HCT116 (cell line): Measurements from ENCODE around the gene CCBE1. TPM values are rescaled to one million over a fixed set of nuclear protein-coding genes. Genes with fewer than 3 reads are reported as not detected.

Experiments
- ATAC-seq: fragments of 200-7000 bp; cut with Tn5 transposase; 2 replicates; pipeline ENCODE4 v1.9.1; 2020; ENCODE audit warnings: mild to moderate bottlenecking, moderate library complexity
- BruUV-seq: library from RNA; stranded (reverse); fragments of 400-500 nt; replicated peaks from 2 replicates; lab custom pipeline; 2021; lab: Mats Ljungman, UMichigan
- CTCF ChIA-PET: fragments of 300-600 bp; sonication (Branson Sonifier 250); formaldehyde crosslinking; loops from one replicate; lab custom pipeline; 2021; ENCODE audit warnings: antibody characterized with exemption; lab: Charles Lee
- POLR2A ChIA-PET: fragments of 300-600, 350-600 bp; sonication (Branson Sonifier 250); formaldehyde crosslinking; loops from one replicate; lab custom pipeline; 2021; ENCODE audit warnings: antibody characterized with exemption; lab: Charles Lee
- RAD21 ChIA-PET, 2 experiments: fragments of 300-600 bp; sonication (Branson Sonifier 250); formaldehyde crosslinking; loops; one replicate each; lab custom pipeline; 2023; ENCODE audit warnings: low total read pairs in 2 of 2; ENCODE audit not compliant: uncharacterized antibody in 2 of 2, unreplicated experiment in 2 of 2, low non-redundant PET in 1 of 2; lab: Charles Lee
- DNase-seq: peaks from one replicate; pipeline ENCODE4 v3.0.0-alpha.2; 2010; ENCODE audit warnings: low read depth, low spot score
- H2AFZ ChIP-seq: fragments of 200-600 bp; shearing (Covaris generic), sonication (generic); 2 replicates; pipeline ENCODE4 v1.6.1; 2017; ENCODE audit warnings: low read depth, mixed run types, mixed read lengths, antibody characterized with exemption, low read length; ENCODE audit not compliant: poor library complexity, severe bottlenecking
- H3K27ac ChIP-seq: 2 replicates; pipeline ENCODE4 v1.5.1; 2012; ENCODE audit warnings: low read depth, low read length
- H3K27me3 ChIP-seq: fragments of 200-600 bp; sonication (generic); 2 replicates; pipeline ENCODE4 v1.6.1; 2016; ENCODE audit warnings: mixed run types, low read length, mixed read lengths; ENCODE audit not compliant: insufficient read depth
- H3K36me3 ChIP-seq, 2 experiments: fragments of 200-500 bp in 1 of 2; fragments of 200-600 bp in 1 of 2; sonication (Bioruptor generic) in 1 of 2; sonication (generic) in 1 of 2; 2 replicates each; pipeline versions ENCODE4 v1.5.1 to v1.6.1; 2014 to 2016; ENCODE audit warnings: low read length in 2 of 2, inconsistent platforms in 1 of 2, mixed read lengths in 1 of 2, mixed run types in 1 of 2; ENCODE audit not compliant: insufficient read depth in 2 of 2, control insufficient read depth in 1 of 2
- H3K4me1 ChIP-seq, 2 experiments: fragments of 200-600 bp in 1 of 2; sonication (generic) in 1 of 2; 2 replicates each; pipeline versions ENCODE4 v1.5.1 to v1.6.1; 2012 to 2017; ENCODE audit warnings: low read length in 2 of 2, inconsistent platforms in 1 of 2, mild to moderate bottlenecking in 1 of 2, mixed read lengths in 1 of 2, mixed run types in 1 of 2, moderate library complexity in 1 of 2; ENCODE audit not compliant: insufficient read depth in 2 of 2, control insufficient read depth in 1 of 2
- H3K4me2 ChIP-seq: fragments of 200-600 bp; sonication (generic); 2 replicates; pipeline ENCODE4 v1.6.1; 2017; ENCODE audit warnings: mixed run types, low read length, mixed read lengths
- H3K4me3 ChIP-seq, 2 experiments: fragments of 200-600 bp in 1 of 2; sonication (generic) in 1 of 2; replicated peaks in 1 of 2; 2 replicates each; pipeline ENCODE4 v1.5.1; 2011 to 2016; ENCODE audit warnings: low read length in 2 of 2, control low read depth in 1 of 2, low read depth in 1 of 2, mild to moderate bottlenecking in 1 of 2, mixed read lengths in 1 of 2, mixed run types in 1 of 2
- H3K79me2 ChIP-seq: fragments of 200-600 bp; sonication (generic); 2 replicates; pipeline ENCODE4 v1.6.1; 2017; ENCODE audit warnings: mild to moderate bottlenecking, mixed run types, low read length, moderate library complexity, mixed read lengths; ENCODE audit not compliant: insufficient read depth
- H3K9ac ChIP-seq: fragments of 200-600 bp; sonication (generic); 2 replicates; pipeline ENCODE4 v1.6.1; 2016; ENCODE audit warnings: low read length, mixed read lengths
- H3K9me2 ChIP-seq: fragments of 200-600 bp; sonication (generic), shearing (Covaris generic); 2 replicates; pipeline ENCODE4 v1.6.1; 2017; ENCODE audit warnings: mixed run types, mild to moderate bottlenecking, moderate library complexity; ENCODE audit not compliant: insufficient read depth
- H3K9me3 ChIP-seq, 2 experiments: fragments of 200-500 bp in 1 of 2; fragments of 200-600 bp in 1 of 2; sonication (Bioruptor generic) in 1 of 2; sonication (generic) in 1 of 2; 2 replicates each; pipeline ENCODE4 v1.6.1; 2014 to 2017; ENCODE audit warnings: low read length in 2 of 2, mixed read lengths in 2 of 2, inconsistent platforms in 1 of 2, low read depth in 1 of 2, mild to moderate bottlenecking in 1 of 2, mixed run types in 1 of 2, moderate library complexity in 1 of 2; ENCODE audit not compliant: control insufficient read depth in 1 of 2, insufficient read depth in 1 of 2
- H4K20me1 ChIP-seq: fragments of 200-600 bp; sonication (generic), shearing (Covaris generic); 2 replicates; pipeline ENCODE4 v1.6.1; 2017; ENCODE audit warnings: mixed run types, mild to moderate bottlenecking, moderate library complexity; ENCODE audit not compliant: insufficient read depth
- EZH2 ChIP-seq: fragments of 200-600 bp; sonication (generic); IDR thresholded peaks from 2 replicates; pipeline ENCODE4 v1.6.1; 2017; ENCODE audit warnings: antibody characterized with exemption, mixed run types
- EZH2phosphoT487 ChIP-seq: fragments of 200-600 bp; IDR thresholded peaks from 2 replicates; pipeline ENCODE4 v1.6.1; 2018; ENCODE audit warnings: antibody characterized with exemption, borderline replicate concordance
- JUND ChIP-seq: IDR thresholded peaks from 2 replicates; pipeline ENCODE4 v1.6.1; 2012
- MAX ChIP-seq: IDR thresholded peaks from 2 replicates; pipeline ENCODE4 v1.6.1; 2012
- POLR2AphosphoS5 ChIP-seq: IDR thresholded peaks from 2 replicates; pipeline ENCODE4 v1.6.1; 2011; ENCODE audit warnings: mild to moderate bottlenecking, low read depth, low read length, moderate library complexity
- SRF ChIP-seq: IDR thresholded peaks from 2 replicates; pipeline ENCODE4 v1.6.1; 2012; ENCODE audit warnings: low read depth
- intact Hi-C: fragments of 100-400 bp; cut with micrococcal nuclease; formaldehyde crosslinking; loops from 2 replicates; pipeline ENCODE4 v1.10.0; 2022
- total RNA-seq: library from RNA; stranded (reverse); gene quantifications from one replicate; pipeline ENCODE4 v1.2.1, GENCODE V29; 2021; ENCODE audit not compliant: unreplicated experiment

Gene CCBE1
- total RNA-seq, 1 experiment from 2014 or later = 0.84 TPM

- intact Hi-C loops = no loop called here
- Histone ChIP-seq H3K27ac (no peak overlapping the region), H4K20me1 (no peaks in the 10 kb centered on the region), H3K9me3 (no peaks in the 10 kb centered on the region), H3K27me3 (no peaks in the 10 kb centered on the region), H3K79me2 (no peaks in the 10 kb centered on the region), H3K4me2 (no peak overlapping the region), H2AFZ (no peak overlapping the region), H3K36me3 (no peaks in the 10 kb centered on the region), H3K4me3 (no peak overlapping the region), H3K4me1 (no peaks in the 10 kb centered on the region), H3K9ac (no peak overlapping the region), H3K9me2 (no peaks in the 10 kb centered on the region)
- ATAC-seq (no peak), DNase-seq (no peak)
- ChIA-PET CTCF (no interaction called here), POLR2A (no interaction called here), RAD21 (no interaction called here)
- BruUV-seq = no TSS peak
- TF ChIP-seq EZH2 (no peak), EZH2phosphoT487 (no peak), POLR2AphosphoS5 (no peak)
Observed at GRCh38 chr18:59393381-59393780, 303.8 kb downstream of the CCBE1 start.

- no peaks in the 10 kb centered on the region for H3K27me3 ChIP-seq
Observed at GRCh38 chr18:59388817-59389216, 308.4 kb downstream of the CCBE1 start.

More at GRCh38 chr18:59388817-59389216, 308.4 kb downstream of the CCBE1 start:
- no peak overlapping the region for H2AFZ ChIP-seq
- POLR2A ChIA-PET = no interaction called here
- DNase-seq (no peak), ATAC-seq (no peak)
- H3K4me3 ChIP-seq = no peak overlapping the region
- intact Hi-C loops = no loop called here
- H3K36me3 ChIP-seq = no peaks in the 10 kb centered on the region
- no peak overlapping the region for H3K4me2 ChIP-seq
- no peaks in the 10 kb centered on the region for H3K4me1 ChIP-seq
- no peaks in the 10 kb centered on the region for H4K20me1 ChIP-seq
- no TSS peak for BruUV-seq
- RAD21 ChIA-PET = no interaction called here
- H3K9me2 ChIP-seq = no peaks in the 10 kb centered on the region
- H3K9me3 ChIP-seq = no peaks in the 10 kb centered on the region
- CTCF ChIA-PET = interaction anchor here (2.8 kb wide), 1 partner anchor 14 kb away, joined by 12 read pairs; no protein-coding TSS in a partner anchor
- H3K79me2 ChIP-seq = no peaks in the 10 kb centered on the region
- TF ChIP-seq MAX (no peak), JUND (no peak), SRF (no peak)
- no peak overlapping the region for H3K9ac ChIP-seq
- no peak overlapping the region for H3K27ac ChIP-seq
